Stimulated activated CD4-positive, alpha-beta T cell treated with anti-CD3 and anti-CD28 coated beads, Interleukin-4, amount 100 ng/mL, for 4 hours (primary cell): ENCODE measurements around the gene TPCN2.

ENCODE experiments used
- DNase-seq, 2 experiments: peaks; one replicate each; pipeline ENCODE4 v3.0.0-alpha.2; 2020

The TPCN2 gene

GRCh38 chr11:69039501-69039900 lies 9.2 kb upstream of the TPCN2 start:
- DNase-seq, result no peak

DNA sequence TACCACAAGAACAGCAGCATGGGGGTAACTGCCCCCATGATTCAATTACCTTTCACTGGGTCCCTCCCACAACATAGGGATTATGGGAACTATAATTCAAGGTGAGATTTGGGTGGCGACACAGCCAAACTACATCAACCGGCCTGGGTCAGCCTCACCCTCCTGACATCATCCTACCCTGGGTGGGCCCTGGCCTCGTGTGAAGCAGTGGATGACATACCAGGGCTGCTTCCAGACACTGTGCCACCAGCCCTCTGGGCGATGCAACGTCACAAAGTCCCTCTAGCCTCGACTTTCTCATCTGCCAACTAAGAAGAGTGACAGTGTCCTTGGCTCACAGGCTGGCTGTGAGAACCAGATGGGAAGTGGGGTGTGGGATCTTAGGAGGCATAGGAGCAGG lies 8.7 kb upstream of the TPCN2 start:
- DNase-seq, result no peak

- no peak for DNase-seq
Measured at GRCh38 chr11:69040581-69041260, 8.0 kb upstream of the TPCN2 start.

- DNase-seq, result no peak
Measured at GRCh38 chr11:69041516-69041915, 7.2 kb upstream of the TPCN2 start.

- DNase-seq, result no peak
Measured at GRCh38 chr11:69044111-69045013, 4.4 kb upstream of the TPCN2 start.

DNA sequence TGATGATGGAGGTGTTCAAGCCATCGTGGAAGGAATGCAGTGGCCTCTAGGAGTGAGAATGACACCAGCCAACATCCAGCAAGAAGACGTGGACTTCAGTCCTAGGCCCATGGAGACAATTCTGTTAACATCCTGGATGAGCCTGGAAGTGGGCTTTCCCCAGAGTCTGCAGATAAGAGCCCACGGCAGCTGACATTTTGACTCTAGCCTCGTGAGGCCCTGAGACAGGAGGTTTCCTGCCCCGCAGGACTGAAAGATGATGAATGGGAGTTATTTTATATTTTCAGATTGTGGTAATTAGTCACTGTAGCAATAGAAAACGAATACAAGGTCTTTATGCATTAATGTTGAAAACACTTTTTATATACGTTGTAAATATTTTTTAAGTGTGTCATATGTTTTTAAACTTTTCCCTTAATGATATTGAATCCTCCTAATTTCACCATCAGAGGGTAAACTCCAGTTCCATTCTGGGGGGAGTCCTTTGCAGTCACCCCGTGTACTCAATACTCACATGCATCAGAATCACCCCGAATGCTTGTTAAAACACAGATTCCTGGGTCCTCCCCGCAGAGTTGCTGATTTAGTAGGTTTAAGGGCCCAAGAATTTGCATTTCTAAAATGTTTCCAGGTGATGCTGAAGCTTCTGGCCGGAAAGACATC lies 570 bp upstream of the TPCN2 start:
- no peak for DNase-seq

- no peak for DNase-seq
Measured at GRCh38 chr11:69049490-69049867, 747 bp downstream of the TPCN2 start.

- DNase-seq, result no peak
Measured at GRCh38 chr11:69050592-69051380, 2.1 kb downstream of the TPCN2 start.

- DNase-seq, result no peak
Measured at GRCh38 chr11:69051381-69052342, 2.9 kb downstream of the TPCN2 start.

DNA sequence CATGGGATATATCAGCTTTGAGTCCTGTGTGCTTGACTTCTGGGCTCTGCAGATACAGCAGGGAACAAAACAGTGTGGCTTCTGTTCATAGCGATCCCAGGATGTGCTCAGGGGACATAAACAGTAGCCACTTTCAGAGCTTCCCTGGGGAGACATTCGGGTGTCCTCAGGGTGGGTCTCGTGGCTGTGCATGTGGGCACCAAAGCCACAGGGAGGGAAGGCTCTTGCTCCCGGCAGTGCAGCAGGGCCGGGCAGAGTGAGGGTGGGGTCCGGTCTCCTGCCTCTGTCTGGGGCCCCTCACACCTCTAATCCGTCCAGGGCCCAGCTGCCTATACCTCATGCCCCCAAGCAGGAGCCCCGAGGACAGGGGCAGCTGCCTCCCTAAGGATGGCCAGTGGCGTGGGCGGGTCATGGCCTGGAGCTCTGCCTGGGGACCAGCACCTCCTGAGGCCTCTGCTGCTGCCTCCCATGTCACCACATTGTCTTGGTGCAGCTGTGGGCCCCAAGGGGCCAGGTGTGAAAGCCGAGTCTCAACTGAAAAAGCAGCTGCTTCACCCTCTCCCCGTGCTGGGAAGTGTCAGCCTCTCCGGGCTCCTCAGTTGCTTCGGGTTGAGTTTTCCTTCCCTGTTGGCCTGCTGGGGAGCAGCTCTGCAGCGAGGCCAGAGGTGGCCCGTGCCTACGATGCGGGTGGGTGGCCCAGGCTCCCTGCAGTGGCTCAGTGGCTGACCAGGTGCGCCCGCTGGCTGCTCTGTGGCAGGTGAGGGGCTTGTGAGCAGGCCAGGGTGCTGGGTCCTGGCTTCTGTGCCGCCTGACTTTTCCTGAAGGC lies 3.8 kb downstream of the TPCN2 start:
- DNase-seq, result no peak

DNA sequence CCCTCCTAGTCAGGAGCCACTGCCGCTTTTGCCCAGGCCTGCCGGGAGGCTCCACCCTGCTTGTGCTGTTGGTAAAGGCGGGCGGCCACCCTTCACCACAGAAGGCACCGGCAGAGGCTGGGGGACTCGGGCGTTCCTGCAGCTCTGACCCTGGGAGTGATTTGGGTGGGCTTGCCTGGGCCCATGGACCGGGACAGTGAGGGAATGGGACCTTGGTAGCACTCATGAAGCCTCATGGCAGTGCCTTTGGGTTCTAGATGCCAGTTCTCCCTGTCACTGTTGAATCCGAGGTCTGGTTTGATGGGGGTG lies 4.4 kb downstream of the TPCN2 start:
- DNase-seq, result no peak

DNA sequence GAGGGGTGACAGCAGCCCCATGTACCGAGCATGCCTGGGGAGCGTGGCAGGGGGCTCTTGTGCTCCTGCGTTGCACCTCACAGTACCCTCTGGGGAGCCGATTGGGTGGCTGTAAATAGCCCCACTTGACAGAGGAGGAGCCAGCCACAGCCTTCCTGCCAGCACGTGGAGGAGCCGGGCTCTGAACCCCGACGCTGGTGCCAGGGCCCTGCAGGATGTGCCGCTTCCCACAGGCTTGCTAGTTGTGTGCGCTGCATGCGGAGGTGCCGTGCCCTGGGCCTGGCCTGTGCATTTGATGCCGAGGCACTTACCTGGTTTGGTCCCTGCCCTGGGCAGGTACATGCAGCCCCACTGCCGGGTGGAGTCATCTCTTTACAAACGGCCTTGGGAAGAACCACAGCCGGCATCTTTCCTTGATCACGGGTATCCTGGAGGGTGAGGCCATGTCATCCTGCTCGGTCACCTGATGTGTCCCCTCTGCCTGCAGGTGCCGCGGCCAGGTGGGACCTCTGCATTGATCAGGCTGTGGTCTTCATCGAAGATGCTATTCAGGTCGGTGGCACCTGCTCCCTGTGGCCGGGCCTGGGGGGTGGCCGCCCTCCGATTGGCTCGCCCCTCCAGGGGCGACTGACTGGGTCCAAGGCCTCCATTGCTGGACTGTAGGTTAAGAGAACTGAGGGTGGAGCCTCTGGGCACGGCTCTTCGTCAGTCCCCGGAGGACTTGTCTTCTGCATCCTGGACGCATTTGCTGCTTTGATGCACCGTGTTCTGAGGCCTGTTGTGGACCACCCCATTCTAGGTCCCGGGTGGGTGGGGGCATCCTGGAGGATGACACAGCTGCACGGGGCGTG lies 5.0 kb downstream of the TPCN2 start:
- DNase-seq, result no peak

- DNase-seq, result no peak
Measured at GRCh38 chr11:69054397-69055211, 5.9 kb downstream of the TPCN2 start.

DNA sequence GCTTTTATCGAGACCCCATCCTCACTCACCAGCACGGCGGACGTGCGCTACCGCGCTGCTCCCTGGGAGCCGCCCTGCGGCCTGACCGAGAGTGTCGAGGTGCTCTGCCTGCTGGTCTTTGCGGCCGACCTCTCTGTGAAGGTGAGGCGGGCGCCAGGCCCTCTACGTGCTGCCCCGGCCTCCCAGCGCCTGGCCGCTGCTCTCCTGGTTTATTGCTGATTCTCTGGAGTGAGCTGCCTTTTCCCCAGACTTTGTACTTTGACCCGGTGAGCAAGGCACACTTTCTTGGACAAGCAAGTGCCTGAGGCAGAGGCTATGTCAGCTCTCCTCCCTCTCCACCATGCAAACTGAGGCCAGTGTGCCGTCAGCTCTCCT lies 6.5 kb downstream of the TPCN2 start:
- DNase-seq, result no peak

GRCh38 chr11:69055598-69056516 lies 7.1 kb downstream of the TPCN2 start:
- DNase-seq, result no peak

GRCh38 chr11:69057236-69057635 lies 8.5 kb downstream of the TPCN2 start:
- DNase-seq, result no peak

GRCh38 chr11:69057801-69058200 lies 9.1 kb downstream of the TPCN2 start:
- DNase-seq, result no peak
